ENCODE results near the gene E2F2.

Gene E2F2

GRCh38 chr1:23566304-23566703, 35.3 kb upstream of the E2F2 start:
- TF ChIP-seq REST (IDR thresholded peaks at IDR 0.05; ENCODE audit: insufficient read depth in 1 of 2, low read depth in 2 of 2, low read length in 2 of 2) = no peak
- TF ChIP-seq FOXP2 (optimal IDR thresholded peaks at IDR 0.05; ENCODE audit: borderline replicate concordance, extremely low read depth, extremely low read length, insufficient read depth) = no peak
- no peak for TF ChIP-seq TAF1 (IDR thresholded peaks at IDR 0.05; ENCODE audit: borderline replicate concordance, insufficient read depth, low read length)
- no peak for TF ChIP-seq SIN3A (IDR thresholded peaks at IDR 0.05; ENCODE audit: borderline replicate concordance, insufficient read depth, low read length)
- no peak for TF ChIP-seq POLR2AphosphoS5 (IDR thresholded peaks at IDR 0.05; ENCODE audit: low read depth, low read length)

- TF ChIP-seq TAF1 (IDR thresholded peaks at IDR 0.05; ENCODE audit: borderline replicate concordance, insufficient read depth, low read length) (no peak), SIN3A (IDR thresholded peaks at IDR 0.05; ENCODE audit: borderline replicate concordance, insufficient read depth, low read length) (no peak), REST (IDR thresholded peaks at IDR 0.05; ENCODE audit: insufficient read depth in 1 of 2, low read depth in 2 of 2, low read length in 2 of 2) (no peak), POLR2AphosphoS5 (IDR thresholded peaks at IDR 0.05; ENCODE audit: low read depth, low read length) (no peak), FOXP2 (optimal IDR thresholded peaks at IDR 0.05; ENCODE audit: borderline replicate concordance, extremely low read depth, extremely low read length, insufficient read depth) (no peak)
These were observed 34.7 kb upstream of the E2F2 start for GRCh38 chr1:23565776-23566175.

GRCh38 chr1:23564529-23565122, 33.6 kb upstream of the E2F2 start:
- TF ChIP-seq SIN3A (IDR thresholded peaks at IDR 0.05; ENCODE audit: borderline replicate concordance, insufficient read depth, low read length) (no peak), REST (IDR thresholded peaks at IDR 0.05; ENCODE audit: insufficient read depth in 1 of 2, low read depth in 2 of 2, low read length in 2 of 2) (no peak), POLR2AphosphoS5 (IDR thresholded peaks at IDR 0.05; ENCODE audit: low read depth, low read length) (no peak), TAF1 (IDR thresholded peaks at IDR 0.05; ENCODE audit: borderline replicate concordance, insufficient read depth, low read length) (no peak), FOXP2 (optimal IDR thresholded peaks at IDR 0.05; ENCODE audit: borderline replicate concordance, extremely low read depth, extremely low read length, insufficient read depth) (no peak)

DNA sequence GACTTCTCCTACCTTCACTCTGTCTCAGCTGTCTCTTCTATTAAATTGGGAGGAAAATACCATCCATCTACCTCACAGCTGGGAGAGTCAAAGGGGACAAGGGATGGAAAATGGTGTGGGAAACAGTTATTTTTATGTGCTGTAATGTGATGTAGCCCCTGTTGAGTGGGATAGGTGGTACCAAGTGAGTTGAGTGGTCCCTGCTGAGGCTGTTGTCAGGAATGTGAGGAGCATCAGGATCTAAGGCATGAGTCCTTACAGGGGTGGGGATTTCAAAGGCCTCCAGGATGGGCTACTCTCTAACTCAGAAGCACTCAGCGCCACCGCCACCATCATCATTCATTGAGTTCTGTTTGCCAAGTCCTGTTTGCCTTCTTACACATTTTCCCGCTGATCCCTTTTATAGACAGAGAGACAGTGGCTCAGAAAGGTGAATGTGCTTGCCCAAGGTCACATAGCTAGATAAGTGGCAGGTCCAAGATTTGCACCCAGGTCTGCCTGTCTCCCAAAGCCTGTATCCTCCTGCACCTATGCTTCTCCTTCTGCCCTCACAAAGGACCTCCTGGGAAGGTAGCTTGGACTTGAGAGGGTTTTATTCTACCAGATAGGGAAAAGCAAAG, 32.8 kb upstream of the E2F2 start:
- TF ChIP-seq TAF1 (IDR thresholded peaks at IDR 0.05; ENCODE audit: borderline replicate concordance, insufficient read depth, low read length) (no peak), REST (IDR thresholded peaks at IDR 0.05; ENCODE audit: insufficient read depth in 1 of 2, low read depth in 2 of 2, low read length in 2 of 2) (no peak), FOXP2 (optimal IDR thresholded peaks at IDR 0.05; ENCODE audit: borderline replicate concordance, extremely low read depth, extremely low read length, insufficient read depth) (no peak), SIN3A (IDR thresholded peaks at IDR 0.05; ENCODE audit: borderline replicate concordance, insufficient read depth, low read length) (no peak), POLR2AphosphoS5 (IDR thresholded peaks at IDR 0.05; ENCODE audit: low read depth, low read length) (no peak)
